SK-N-MC (cell line): Measurements from ENCODE around the gene TLCD3A.

Experiments used
- EZH2 ChIP-seq: fragments of 200-600 bp; sonication (generic); IDR thresholded peaks from one replicate; pipeline ENCODE4 v1.6.1; 2017; ENCODE audit warnings: antibody characterized with exemption
- FOXP2 ChIP-seq: optimal IDR thresholded peaks from 2 replicates; pipeline ENCODE3; 2011; ENCODE audit warnings: mild to moderate bottlenecking, moderate library complexity; ENCODE audit not compliant: insufficient read depth; ENCODE audit errors: extremely low read length, control extremely low read depth
- POLR2AphosphoS5 ChIP-seq: IDR thresholded peaks from 2 replicates; pipeline ENCODE4 v1.6.1; 2012; ENCODE audit warnings: mild to moderate bottlenecking, low read depth, low read length, borderline replicate concordance

DNA sequence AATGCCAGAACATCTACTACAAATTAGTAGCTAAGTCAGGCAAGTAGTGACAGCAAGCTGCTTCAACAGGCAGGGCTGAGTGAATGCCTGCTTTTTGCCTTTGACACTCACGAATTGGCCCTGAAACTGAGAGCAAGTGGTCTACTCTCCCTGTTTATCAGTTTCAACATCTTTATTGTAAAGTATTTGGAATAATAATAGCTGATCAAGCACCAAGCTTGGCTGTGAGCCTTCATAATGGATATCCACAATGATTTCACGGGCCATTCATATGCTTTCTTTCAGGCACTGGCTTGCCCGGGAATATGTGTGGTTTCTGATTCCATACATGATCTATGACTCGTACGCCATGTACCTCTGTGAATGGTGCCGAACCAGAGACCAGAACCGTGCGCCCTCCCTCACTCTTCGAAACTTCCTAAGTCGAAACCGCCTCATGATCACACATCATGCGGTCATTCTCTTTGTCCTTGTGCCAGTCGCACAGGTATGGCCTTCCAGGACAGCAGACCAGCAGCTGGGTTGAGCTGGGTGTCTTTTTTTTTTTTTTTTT is 5.2 kb downstream of the TLCD3A start:
- no peak for TF ChIP-seq POLR2AphosphoS5
- no peak for TF ChIP-seq EZH2
- no peak for TF ChIP-seq FOXP2
